Jurkat, Clone E6-1 (cell line): ENCODE measurements around the gene PRDM4.
"Not testable (repeated sequence)": the region's sequence is repeated elsewhere in the genome, so short reads cannot be mapped to it uniquely, and the experiment has no call there.

Source experiments
- DNase-seq: peaks from one replicate; pipeline ENCODE4 v3.0.0-alpha.2; 2011; ENCODE audit warnings: low read depth, low spot score
- H3K4me3 ChIP-seq: 2 replicates; pipeline ENCODE4 v1.5.1; 2011; ENCODE audit warnings: mild to moderate bottlenecking, low read length, control low read depth, moderate library complexity

Gene PRDM4

DNA sequence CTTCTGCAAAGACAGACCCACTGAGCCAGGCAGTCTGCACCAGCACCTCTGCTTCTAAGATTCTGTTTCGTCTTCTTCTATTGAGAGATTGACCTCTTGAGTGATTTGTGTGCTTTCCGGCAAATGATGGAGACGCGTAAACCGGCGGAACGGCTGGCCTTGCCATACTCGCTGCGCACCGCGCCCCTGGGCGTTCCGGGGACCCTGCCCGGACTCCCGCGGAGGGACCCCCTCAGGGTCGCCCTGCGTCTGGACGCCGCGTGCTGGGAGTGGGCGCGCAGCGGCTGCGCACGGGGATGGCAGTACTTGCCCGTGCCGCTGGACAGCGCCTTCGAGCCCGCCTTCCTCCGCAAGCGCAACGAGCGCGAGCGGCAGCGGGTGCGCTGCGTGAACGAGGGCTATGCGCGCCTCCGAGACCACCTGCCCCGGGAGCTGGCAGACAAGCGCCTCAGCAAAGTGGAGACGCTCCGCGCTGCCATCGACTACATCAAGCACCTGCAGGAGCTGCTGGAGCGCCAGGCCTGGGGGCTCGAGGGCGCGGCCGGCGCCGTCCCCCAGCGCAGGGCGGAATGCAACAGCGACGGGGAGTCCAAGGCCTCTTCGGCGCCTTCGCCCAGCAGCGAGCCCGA, 14.3 kb upstream of the PRDM4 start:
- peak; percentile 15 for DNase-seq

DNA sequence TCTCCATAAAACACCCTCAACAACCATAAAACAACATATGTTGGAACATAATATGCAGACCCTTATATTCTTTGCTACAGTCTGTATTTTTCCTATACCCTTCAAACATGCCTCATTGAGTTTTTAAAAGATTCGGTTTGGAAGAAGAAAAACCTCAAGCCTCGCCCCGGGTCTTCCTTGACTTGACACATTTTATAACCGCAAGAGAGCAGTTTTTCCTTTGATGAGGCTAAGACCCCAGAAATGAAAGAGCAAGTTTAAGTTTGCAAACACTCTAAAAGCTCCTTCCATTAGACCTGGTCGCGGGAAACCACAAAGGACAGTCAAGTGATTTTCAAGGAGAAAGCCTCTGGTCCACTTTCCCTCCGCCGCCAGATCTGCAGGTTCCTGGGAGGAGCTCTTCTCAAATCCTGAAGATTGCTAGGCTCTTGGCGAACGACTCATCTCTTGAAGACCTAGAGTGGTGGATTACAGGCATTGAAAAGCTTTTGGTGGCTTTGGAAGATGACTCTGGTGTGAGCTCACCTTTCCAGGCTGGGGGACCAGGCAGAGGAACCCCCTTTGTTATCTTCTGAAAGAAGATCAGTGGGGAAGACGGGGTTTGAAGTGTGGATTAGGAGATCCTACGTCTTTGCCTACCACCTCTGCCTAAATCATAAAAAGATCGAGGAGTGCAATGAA, 13.6 kb upstream of the PRDM4 start, which contains the start of gene ASCL4:
TSS of gene ASCL4 (plus strand) at position 356 of the 681 bp plus-strand sequence. CDS start 515 bp downstream, outside the sequence.
- peak within 1 kb of the TSS; percentile 40 for H3K4me3 ChIP-seq
- peak; percentile 90 for DNase-seq

More for the DNA sequence above, 14.3 kb upstream of the PRDM4 start:
- H3K4me3 ChIP-seq, result peak overlapping the region; percentile 40

DNA sequence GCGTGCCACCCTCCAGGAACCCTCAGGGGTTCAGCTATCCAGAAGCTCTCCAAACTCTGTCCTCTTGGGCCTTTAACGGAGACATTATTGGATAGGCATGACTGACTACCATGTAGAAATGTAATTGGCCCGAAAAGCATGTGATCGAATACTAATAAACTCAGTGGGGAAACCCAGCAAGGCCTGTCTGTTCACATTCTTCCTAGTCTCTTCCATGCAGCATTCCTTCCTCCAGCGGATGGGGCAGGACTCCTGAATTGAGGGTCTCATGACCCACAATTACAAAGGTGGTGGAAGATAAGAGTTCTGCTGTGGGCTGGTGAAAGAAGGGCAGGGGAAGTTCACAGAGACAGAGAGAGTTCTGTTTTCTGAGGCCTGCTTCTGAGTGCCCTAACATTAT, 6.5 kb upstream of the PRDM4 start:
- no peak for DNase-seq
- no peak overlapping the region for H3K4me3 ChIP-seq

DNA sequence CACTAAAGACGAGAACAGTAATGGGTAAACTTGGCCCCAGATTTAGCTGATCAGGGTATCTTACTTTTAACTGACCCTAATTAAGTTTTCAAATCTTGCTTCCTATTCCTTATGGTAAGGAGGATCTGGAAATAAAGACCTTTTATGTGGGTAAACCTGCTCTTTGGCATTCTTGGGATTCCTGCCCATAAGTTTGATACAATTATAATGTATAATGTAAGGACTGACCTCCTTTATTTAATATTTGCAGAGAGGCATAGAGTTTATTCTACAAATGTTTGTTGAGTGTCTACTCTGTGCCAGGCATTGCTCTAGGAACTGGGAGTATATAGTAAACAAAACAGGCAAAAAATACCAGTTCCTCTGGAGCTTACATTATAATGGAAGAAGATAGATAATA, 4.4 kb upstream of the PRDM4 start:
- H3K4me3 ChIP-seq, result no peak overlapping the region
- no peak for DNase-seq

DNA sequence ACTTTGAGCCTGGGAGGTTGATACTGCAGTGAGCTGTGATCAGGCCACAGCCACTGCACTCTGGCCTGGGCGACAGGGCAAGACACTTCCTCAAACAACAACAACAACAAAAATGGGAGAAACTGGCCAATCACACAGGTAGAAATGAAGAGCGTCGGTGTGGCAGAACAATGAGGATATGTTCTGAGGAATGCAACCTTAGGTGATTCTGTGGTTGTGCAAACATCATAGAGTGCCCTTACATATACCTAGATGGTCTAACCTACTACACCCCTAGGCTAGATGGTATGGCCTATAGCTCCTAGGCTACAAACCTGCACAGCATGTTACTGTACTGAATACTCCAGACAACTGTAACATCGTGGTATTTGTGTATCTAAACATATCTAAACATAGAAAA, 3.7 kb upstream of the PRDM4 start:
- no peak overlapping the region for H3K4me3 ChIP-seq
- no peak for DNase-seq

DNA sequence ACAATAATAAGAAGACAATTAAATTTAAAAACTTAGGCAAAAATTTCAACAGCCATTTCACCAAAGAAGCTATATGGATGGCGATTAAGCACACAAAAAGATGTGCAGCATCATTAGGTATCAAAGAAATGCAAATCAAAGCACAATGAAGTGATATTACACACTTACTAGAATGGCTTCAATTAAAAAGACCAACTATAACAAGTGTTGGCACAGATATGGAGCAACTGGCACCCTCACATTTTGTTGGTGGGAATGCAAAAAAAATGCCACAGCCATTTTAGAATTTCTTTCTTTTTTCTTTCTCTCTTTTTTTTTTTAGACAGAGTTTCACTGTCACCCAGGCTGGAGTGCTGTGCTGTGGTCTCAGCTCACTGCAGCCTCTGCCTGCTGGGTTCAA, 1.9 kb upstream of the PRDM4 start:
- H3K4me3 ChIP-seq, result no peak overlapping the region
- DNase-seq, result no peak

DNA sequence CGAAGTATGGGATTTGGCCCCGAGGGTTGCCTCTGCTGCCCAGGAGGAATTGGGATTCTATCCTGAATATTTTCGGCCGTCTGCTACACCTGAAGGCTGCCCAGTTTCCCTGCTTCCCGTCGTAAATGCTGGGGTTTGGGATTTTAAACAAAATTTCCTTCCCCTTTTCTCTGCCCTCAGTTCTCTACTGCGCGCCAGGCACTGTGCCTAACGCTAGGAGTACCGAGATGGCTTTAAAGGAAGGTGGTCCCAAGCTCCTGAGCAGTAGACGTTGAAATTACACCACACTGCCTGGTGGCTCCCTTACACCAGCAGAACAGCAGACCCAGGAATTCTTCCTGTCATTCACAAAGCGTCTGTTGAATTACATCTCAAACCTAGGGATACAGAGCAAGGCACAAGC, 566 bp upstream of the PRDM4 start:
- DNase-seq, result no peak
- peak overlapping the region; percentile 64 for H3K4me3 ChIP-seq

DNA sequence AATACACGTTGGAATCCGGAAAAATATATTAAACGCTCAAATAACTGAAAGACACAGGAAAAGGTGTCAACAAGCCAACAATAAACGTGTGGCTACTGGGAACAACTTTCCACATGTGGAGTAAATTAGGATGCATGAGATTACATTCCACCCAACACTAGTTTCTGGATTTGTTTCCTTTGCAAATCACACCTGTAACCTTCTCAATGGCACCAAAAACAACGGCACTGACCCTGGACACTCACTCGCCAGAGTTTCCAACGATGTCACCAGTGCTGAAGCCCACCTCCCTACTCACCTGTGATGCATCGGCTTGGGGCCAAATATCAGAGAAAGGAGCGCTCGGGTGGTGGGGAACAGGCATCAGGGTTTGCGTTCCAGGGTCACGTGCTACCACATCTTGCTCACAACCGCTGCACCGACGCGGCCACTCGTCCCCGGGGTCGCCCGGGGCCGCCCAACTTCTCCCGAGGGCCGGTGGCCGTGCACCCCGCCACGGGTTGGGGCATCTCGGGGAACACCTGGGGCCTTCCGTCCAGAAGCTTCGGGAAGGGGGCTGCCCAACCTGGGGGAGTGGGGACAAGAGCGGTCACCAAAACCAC, 629 bp downstream of the PRDM4 start:
- H3K4me3 ChIP-seq, result peak overlapping the region; percentile 59
- no peak for DNase-seq

DNA sequence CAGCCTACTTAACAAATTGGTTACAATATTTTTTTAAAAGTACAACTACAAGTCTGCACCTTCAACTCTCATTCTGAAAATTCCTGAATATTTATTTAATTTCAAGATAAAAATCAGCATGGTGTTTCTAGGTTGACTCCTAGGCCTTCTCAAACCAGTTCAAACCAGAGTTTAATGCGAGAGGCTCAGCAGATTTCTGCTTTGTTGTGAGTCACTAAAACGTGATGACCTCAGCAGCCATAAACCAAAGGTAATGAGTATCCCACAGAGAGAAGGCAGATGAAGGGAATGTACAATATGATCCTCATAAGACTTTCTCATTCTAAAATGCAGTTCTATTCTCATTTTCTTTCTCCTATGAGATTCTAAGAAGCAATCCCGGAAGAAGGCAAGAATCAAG, 1.5 kb downstream of the PRDM4 start:
- DNase-seq, result no peak
- H3K4me3 ChIP-seq, result peak overlapping the region; percentile 59

DNA sequence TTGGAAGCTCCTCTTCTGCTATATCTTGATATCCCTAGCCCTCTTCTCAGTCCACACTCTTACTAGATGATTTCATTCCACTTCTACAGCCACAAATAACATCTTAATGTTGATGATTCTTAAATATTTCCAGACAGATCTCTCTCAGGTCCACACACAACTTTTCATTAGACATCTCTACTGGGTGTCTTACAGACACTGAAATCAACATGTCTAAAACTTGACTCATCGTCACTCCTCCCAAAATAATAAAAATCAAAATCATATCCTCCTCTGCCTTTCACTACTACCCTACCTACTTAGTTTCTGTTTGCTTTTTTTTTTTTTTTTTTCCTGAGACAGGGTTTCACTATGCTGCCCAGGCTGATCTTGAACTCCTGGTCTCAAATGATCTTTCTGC, 11.9 kb downstream of the PRDM4 start:
- H3K4me3 ChIP-seq, result no peak overlapping the region
- no peak for DNase-seq

DNA sequence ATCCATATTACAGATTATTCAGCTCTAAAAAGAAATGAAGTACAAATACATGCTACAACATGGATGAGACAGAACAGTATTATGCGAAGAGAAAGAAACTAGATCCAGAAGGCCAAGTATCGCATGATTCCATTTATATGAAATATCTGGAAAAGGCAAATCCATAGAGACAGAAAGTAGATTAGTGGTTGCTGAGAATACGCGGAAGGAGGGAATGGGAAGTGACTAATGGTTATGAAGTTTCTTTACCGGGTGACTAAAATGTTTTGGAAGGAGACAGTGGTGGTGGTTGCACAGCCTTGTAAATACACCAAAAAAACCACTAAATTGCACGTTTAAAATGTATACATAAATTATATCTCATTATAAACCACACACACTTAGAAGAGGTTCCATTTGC, 12.5 kb downstream of the PRDM4 start:
- no peak for DNase-seq
- H3K4me3 ChIP-seq, result no peak overlapping the region

DNA sequence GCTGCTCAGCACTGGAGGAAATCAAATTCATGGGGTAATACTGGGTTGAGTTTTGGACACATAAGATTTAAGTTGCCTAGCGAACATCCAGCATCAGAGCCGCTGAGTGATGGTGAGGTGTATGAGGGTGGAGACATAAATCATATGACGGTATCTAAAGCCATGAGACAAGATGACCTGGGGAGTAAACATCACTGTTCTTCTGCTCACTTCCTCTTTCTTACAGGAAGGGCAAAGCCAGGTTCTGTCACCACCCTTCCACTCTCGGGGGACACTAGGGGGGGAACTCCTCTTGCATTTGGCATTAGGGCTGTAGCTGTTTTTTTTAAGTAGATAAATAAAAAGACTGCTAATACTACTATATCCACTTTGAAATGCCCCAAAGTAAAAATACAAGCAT, 24.0 kb downstream of the PRDM4 start:
- no peak overlapping the region for H3K4me3 ChIP-seq
- DNase-seq, result no peak

DNA sequence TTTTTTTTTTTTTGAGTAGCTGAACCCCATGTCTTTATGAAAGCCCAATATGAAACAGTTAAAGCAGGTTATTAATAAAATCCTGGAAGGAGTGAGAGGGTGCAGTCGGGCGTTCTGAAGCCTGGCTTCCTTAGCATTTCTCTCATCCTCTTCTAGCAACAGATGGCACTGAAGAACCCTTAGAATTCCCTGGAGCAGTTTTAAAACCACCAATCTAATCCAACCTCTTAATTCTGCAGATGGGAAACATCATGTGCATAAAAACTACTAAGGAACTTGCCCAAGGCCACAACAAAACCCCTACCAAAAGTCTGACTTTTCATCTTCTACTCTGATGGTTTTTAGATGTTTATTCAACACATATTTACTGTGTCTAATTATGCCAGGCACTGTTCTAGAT, 25.2 kb downstream of the PRDM4 start:
- no peak overlapping the region for H3K4me3 ChIP-seq

DNA sequence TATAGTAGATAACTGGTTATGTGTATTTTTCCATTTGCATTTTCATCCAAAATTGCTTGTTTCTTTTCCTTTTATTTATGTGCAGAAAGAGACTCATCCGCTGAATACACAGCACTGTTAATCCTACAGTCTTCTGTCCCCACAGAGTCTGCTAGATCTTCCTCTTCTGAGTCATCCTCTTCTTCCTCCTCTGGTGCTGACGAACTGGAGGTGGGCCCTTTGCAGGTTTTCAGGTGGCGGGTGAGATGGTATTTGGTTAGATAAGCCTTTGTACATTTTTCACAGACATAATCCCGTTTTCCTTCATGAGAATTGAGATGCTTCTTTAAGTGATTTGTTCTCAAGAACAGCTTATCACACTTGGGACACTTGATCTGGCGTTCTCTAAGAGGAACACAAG, 26.8 kb downstream of the PRDM4 start:
- no peak overlapping the region for H3K4me3 ChIP-seq
- DNase-seq, result no peak

More for the DNA sequence above, 25.2 kb downstream of the PRDM4 start:
- no peak for DNase-seq

DNA sequence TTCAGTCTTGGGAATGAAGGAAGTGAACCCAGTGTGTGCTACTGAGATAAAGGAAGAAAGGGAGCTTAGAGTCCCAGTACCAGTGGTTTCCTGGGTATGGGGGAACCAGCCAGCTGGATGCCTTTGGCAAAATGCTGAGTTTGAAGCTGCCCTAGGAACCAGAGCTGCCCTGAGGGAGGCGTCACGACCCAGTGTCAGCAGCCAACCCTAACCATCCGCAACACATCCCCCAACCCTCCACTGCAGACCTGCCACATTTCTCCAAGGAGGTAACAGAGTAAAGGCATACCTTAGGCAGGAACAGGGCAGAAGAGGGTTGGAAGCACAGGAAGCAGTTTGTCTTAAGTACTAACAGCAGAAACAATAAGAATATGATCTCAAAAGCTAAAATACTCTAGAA, 28.6 kb downstream of the PRDM4 start:
- H3K4me3 ChIP-seq, result no peak overlapping the region
- no peak for DNase-seq

DNA sequence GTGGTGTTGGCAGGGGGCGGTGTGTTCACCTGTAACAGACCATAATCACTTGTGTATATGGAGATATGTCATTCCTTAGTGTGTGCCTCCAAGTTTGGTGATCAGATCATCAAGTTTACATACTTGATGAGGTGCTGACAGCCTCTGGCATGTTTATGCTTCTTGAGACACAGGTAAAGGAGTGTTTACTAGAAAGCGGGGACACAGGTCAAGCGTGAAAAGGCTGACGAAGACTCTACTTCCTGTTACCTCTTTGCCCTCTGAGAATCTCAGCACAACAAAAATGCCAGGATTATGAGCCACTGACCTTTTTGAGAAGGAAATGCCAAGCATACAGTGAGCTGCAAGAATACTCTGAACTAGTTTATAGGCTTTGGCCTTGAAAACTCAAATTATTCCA, 29.6 kb downstream of the PRDM4 start:
- H3K4me3 ChIP-seq, result no peak overlapping the region
- no peak for DNase-seq

DNA sequence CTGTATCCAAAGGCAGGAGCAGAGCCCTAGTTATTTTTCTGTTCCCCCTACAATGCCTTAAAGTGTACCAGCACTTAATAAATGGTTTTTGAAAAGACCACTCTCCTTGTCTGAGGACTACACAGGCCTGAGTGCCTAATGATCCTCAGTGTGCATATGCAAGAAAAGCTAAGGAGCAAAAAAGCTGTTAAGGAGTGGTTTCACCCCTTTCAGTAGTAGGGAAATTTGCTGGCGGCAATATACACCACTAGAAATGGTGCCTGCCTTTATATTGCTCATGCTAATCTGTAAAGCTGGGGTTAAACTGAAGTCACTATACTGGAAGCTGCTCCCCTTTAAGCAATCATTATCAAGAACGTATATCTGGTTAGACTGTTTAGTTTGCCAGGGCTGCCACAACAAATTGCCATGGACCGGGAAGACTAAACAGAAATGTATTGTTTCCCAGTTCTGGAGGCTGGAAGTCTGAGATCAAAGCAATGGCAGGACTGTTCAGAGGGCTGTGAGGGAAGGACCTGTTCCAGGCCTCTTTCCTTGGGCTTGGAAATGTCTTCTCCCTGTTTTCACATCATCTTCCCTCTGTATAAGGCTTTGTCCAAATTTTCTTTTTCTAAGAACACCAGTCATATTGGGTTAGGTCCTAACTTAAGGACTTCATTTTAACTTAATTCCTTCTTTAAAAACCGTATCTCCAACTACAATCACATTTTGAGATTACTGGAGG, 30.2 kb downstream of the PRDM4 start:
- H3K4me3 ChIP-seq, result no peak overlapping the region
- no peak for DNase-seq

DNA sequence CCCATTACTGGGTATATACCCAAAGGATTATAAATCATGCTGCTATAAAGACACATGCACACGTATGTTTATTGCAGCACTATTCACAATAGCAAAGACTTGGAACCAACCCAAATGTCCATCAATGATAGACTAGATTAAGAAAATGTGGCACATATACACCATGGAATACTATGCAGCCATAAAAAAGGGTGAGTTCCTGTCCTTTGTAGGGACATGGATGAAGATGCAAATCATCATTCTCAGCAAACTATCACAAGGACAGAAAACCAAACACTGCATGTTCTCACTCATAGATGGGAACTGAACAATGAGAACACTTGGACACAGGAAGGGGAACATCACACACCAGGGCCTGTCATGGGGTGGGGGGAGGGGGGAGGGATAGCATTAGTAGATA, 33.2 kb downstream of the PRDM4 start:
- not testable (repeated sequence) for H3K4me3 ChIP-seq, DNase-seq

DNA sequence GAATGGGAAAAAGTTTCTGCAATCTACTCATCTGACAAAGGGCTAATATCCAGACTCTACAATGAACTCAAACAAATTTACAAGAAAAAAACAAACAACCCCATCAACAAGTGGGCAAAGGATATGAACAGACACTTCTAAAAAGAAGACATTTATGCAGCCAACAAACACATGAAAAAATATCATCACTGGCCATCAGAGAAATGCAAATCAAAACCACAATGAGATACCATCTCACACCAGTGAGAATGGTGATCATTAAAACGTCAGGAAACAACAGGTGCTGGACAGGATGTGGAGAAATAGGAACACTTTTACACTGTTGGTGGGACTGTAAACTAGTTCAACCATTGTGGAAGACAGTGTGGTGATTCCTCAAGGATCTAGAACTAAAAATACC, 33.6 kb downstream of the PRDM4 start:
- not testable (repeated sequence) for DNase-seq, H3K4me3 ChIP-seq

DNA sequence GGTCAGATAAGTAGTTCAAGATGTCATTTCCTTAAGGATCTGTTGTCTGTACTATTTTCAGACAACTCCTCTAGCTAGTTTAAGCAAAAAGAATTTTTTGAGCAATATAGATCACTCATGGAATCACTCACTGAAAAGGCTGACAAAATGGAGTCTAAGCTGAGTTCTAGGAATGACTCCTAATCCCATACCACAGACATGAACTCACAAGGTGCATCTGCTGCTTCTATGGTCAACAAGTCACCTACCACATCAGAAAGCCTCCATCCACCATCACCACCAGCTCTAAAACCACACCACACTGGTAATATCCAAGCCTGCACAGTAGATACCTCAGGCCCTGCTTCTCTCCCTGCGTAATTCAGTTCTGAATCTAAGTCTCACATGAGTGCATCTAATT, 42.3 kb downstream of the PRDM4 start:
- DNase-seq, result no peak
- no peak overlapping the region for H3K4me3 ChIP-seq
